Adrenal gland (tissue), 5 donors: ENCODE data around the gene ESYT2.
"Not testable (repeated sequence)": the region's sequence is repeated elsewhere in the genome, so short reads cannot be mapped to it uniquely, and the experiment has no call there.

Experiments used
- CTCF ChIP-seq, 6 experiments: fragments of 450-650 bp in 4 of 6; fragments of 200-600 bp in 2 of 6; sonication (generic) in 1 of 6; IDR thresholded peaks; 1 replicate in 5 of 6; 2 replicates in 1 of 6; pipeline versions ENCODE4 v1.5.1 to v1.8.0; 2016 to 2021; ENCODE audit warnings: antibody characterized with exemption in 6 of 6, mild to moderate bottlenecking in 2 of 6, moderate library complexity in 1 of 6
- POLR2A ChIP-seq, 2 donors: fragments of 450-650 bp; IDR thresholded peaks; one replicate each; pipeline ENCODE4 v1.6.1; 2017; ENCODE audit warnings: antibody characterized with exemption in 2 of 2, mild to moderate bottlenecking in 2 of 2, moderate library complexity in 1 of 2
- donor health status: DM: no; HTN: no; CAD: no.

DNA sequence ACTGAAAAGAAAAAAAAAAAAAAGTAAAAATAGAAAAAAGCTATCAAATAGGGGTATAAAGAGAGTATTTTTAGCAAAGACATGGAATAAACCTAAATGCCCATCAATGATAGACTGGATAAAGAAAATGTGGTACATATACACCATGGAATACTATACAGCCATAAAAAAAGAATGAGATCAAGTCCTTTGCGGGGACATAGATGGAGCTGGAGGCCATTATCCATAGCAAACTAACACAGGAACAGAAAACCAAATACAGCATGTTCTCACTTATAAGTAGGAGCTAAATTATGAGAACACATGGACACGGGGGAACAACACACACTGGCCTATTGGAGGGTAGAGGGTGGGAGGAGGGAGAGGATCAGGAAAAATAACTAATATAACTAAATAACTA, 131.7 kb downstream of the ESYT2 start:
- TF ChIP-seq CTCF, POLR2A (IDR thresholded peaks at IDR 0.05): not testable (repeated sequence)
